ENCODE measurements around the gene NAT10.

Gene NAT10

DNA sequence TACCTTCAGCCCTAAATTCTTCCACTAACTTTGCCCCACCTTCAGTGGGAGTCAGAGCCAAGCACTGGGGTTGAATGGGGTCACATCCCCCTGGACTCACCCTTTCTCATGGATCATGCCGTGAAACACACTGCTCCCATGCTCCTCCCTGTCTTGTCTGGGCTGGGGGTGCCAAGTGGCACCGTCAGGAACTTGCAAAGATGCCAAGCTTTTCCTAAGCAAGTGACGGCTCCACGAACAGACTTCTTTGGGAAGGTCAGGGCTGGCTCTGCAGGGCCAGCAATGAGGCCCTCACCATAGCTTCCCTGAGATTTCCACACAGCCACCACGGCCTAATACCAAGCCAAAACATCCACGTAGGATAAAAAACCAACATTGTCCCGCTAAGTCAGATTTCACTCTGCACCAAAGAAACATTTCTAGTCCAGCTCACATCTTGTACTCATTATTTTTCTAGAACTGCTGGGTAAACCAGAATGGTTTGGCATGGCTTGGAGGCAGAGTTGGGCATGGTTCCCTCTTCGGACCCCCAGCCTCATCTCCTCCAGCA, 76.5 kb downstream of the NAT10 start:
- no peak for DNase-seq (ENCODE audit: low spot score in 2 of 2)
- no peaks in the 10 kb centered on the region for H3K27me3 Mint-ChIP-seq
- no peak for ATAC-seq (replicated peaks; ENCODE audit: extremely low read depth, poor library complexity, severe bottlenecking)
- H3K9me3 Mint-ChIP-seq, result no peaks in the 10 kb centered on the region
- no peak overlapping the region for H3K4me3 Mint-ChIP-seq
- no peaks in the 10 kb centered on the region for H3K36me3 Mint-ChIP-seq (ENCODE audit: insufficient read depth)
- no peak overlapping the region for H3K27ac Mint-ChIP-seq (ENCODE audit: low read depth)
- H3K4me1 Mint-ChIP-seq, result no peaks in the 10 kb centered on the region

DNA sequence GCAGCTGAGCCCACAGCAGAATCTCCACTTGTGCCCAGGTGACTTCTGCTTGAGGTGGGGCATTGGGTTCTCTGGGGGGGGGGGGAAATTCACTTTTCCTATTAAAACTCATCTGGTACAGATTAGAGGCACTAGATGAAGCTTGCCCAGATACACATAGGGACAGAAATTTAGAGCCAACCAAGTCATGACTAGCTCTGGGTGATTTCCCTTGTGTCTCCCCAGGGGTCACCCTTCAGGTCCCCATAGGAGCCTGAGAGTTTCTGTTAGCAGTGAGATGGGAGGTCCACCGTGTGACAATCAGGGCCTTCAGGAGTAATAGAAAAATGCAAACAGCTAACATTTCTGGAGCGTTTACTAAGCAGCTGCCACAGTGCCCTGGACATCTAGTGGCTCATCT, 77.0 kb downstream of the NAT10 start:
- DNase-seq (ENCODE audit: low spot score in 2 of 2) (no peak), ATAC-seq (replicated peaks; ENCODE audit: extremely low read depth, poor library complexity, severe bottlenecking) (no peak)
- Mint-ChIP-seq H3K9me3 (no peaks in the 10 kb centered on the region), H3K27me3 (no peaks in the 10 kb centered on the region), H3K4me3 (no peak overlapping the region), H3K4me1 (no peaks in the 10 kb centered on the region), H3K27ac (ENCODE audit: low read depth) (no peak overlapping the region), H3K36me3 (ENCODE audit: insufficient read depth) (no peaks in the 10 kb centered on the region)

DNA sequence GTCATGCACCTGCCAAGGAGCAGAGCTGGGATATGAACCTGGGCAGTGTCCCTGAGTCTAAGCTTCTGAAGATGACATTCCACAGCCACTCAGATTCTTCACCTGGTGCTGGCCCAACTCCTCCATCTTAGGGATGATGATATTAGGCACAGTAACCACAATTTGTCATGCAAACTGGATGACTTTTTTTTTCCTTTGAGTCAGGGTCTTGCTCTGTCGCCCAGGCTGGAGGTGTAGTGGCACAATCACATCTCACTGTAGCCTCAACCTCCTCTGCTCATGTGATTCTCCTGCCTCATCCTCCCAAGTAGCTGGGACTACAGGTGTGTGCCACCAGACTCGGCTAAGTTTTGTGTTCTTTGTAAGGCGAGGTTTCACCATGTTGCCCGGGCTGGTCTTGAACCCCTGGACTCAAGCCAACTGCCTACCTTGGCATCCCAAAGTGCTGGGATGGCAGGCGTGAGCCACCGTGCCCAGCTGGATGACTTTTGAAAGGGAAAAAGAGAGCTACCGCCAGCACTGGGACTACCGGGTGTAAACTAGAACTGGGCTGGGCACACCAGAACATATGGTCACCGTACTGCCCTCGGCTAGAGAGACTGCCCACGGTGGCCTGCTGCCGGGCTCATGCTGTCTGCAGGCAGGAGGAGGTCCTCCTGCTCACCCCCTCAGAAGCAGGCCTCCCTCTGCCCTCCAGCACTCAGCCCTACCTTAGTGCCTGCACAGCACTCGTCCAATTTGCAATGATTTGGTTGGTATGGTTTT, 77.7 kb downstream of the NAT10 start:
- Mint-ChIP-seq H3K4me1 (no peaks in the 10 kb centered on the region), H3K36me3 (ENCODE audit: insufficient read depth) (no peaks in the 10 kb centered on the region), H3K9me3 (no peaks in the 10 kb centered on the region), H3K4me3 (no peak overlapping the region), H3K27me3 (no peaks in the 10 kb centered on the region), H3K27ac (ENCODE audit: low read depth) (no peak overlapping the region)
- no peak for ATAC-seq (replicated peaks; ENCODE audit: extremely low read depth, poor library complexity, severe bottlenecking)
- DNase-seq (ENCODE audit: low spot score in 2 of 2), result no peak

DNA sequence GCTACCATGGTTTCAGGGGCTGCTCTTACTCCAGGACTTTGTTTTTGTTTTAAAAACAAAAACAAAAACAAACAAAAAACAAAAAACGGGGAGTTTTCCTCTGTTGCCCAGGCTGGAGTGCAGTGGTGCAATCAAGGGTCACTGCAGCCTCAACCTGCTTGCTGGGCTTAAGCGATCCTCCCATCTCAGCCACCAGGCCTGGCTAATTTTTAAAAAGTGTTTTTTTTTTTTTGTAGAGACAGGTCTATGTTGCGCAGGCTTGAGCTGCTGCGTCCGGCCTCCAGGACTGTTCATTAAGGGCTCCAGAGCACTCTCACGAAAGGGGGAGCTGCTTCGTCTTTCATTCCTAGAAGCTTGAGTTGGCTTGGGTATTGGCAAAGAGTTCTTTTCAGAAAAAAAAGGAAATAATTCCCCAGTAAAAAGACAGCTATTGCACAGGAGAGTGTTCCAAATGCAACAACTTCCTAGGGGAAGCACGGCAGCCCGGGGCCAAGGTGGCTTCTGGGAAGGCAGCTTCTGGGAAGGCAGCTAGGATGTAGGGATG, 78.5 kb downstream of the NAT10 start:
- no peaks in the 10 kb centered on the region for H3K9me3 Mint-ChIP-seq
- no peaks in the 10 kb centered on the region for H3K27me3 Mint-ChIP-seq
- H3K36me3 Mint-ChIP-seq (ENCODE audit: insufficient read depth), result no peaks in the 10 kb centered on the region
- no peak overlapping the region for H3K27ac Mint-ChIP-seq (ENCODE audit: low read depth)
- no peak overlapping the region for H3K4me3 Mint-ChIP-seq
- no peak for DNase-seq (ENCODE audit: low spot score in 2 of 2)
- no peak for ATAC-seq (replicated peaks; ENCODE audit: extremely low read depth, poor library complexity, severe bottlenecking)
- no peaks in the 10 kb centered on the region for H3K4me1 Mint-ChIP-seq

DNA sequence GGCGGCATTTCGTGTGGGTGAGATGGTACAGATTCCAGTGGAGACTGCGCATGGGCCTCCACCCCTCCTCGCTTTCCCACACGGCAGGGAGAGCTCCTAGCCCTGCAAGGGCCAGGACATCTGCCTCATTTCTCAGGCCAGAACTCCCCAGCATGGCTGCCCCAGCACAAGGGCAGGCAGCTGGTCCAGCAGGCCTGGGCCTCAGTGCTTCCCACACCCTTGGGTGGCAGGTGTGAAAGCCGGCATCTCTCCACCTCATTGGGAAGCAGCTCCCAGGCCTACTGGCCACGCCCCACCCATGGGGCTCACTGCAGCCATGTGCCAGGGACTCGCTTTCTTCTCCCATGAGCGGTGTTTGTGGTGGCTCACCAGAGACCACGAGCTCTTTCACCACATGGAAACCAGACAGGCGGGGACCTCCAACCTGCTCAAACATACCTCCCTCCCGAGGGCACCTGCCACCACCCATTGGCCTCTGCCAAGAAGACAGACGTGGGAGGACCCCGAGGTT, 79.1 kb downstream of the NAT10 start:
- DNase-seq (ENCODE audit: low spot score in 2 of 2), result no peak
- Mint-ChIP-seq H3K27me3 (no peaks in the 10 kb centered on the region), H3K4me3 (no peak overlapping the region), H3K4me1 (no peaks in the 10 kb centered on the region), H3K27ac (ENCODE audit: low read depth) (no peak overlapping the region), H3K9me3 (no peaks in the 10 kb centered on the region), H3K36me3 (ENCODE audit: insufficient read depth) (no peaks in the 10 kb centered on the region)
- no peak for ATAC-seq (replicated peaks; ENCODE audit: extremely low read depth, poor library complexity, severe bottlenecking)

DNA sequence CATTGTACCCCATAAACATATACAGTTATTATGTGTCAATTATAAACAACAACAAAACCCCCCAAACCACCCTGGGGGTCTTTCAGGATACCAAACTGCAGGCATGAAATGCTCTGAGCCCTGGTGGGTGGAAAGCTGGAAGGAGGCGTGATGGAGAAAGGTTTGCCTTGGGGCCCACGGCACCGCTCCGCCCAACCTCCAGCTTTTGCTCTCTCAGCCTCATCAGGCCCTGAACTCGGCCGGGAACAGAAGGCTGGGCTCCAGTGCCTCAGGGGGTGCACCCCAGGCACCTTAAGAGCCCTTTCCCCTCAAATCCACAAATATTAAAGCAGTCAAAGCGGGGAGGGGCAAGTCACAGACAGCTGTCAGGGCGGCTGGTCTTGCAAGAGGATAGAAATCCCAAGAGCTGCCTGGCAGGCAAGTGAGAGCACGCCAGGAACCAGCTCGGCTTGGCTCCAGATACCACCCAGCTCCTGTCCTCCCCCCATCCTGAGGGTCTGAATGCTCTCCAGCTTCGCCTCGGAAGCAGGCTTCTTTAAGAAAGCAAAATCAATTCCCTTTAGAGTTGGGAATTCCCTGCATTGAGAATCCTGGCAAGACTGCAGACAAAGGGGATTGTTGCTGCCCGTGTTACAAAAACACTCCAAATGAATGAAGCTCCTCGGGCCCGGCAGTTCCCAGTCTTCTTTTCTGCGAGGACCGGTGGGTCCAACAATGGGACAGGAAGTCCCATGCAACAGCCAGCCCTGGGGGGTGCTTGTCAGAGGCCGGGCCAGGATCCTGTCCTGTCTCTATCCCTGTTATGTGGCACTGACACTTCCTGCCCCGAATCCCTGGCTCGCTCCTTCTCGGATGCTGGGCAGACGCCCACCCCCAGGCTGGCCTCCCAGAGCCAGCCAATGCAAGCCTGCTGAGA, 80.8 kb downstream of the NAT10 start:
- Mint-ChIP-seq H3K4me3 (no peak overlapping the region), H3K9me3 (no peaks in the 10 kb centered on the region), H3K36me3 (ENCODE audit: insufficient read depth) (no peaks in the 10 kb centered on the region), H3K27ac (ENCODE audit: low read depth) (no peak overlapping the region), H3K4me1 (no peaks in the 10 kb centered on the region), H3K27me3 (no peaks in the 10 kb centered on the region)
- DNase-seq (ENCODE audit: low spot score in 2 of 2) (no peak), ATAC-seq (replicated peaks; ENCODE audit: extremely low read depth, poor library complexity, severe bottlenecking) (no peak)

DNA sequence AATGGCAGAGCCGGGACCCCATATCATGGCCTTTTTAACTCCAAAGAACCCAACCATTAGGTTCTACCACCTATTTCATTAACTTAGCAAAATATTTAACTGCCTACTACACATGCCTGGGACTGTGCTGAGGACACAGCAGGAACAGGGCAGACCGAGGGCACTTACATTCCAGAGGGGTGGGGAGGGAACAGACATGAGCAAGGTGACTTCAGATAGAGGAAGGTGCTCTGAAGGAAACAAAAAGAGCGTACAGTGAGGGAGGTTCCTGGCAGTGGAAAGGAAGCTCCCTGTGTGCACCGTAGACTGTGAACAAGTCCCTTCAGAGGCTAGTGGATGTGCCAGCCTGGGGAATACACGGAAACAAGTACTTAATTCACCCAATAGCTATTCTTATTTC, 82.8 kb downstream of the NAT10 start:
- H3K27me3 Mint-ChIP-seq, result no peaks in the 10 kb centered on the region
- H3K36me3 Mint-ChIP-seq (ENCODE audit: insufficient read depth), result no peaks in the 10 kb centered on the region
- DNase-seq (ENCODE audit: low spot score in 2 of 2) (no peak), ATAC-seq (replicated peaks; ENCODE audit: extremely low read depth, poor library complexity, severe bottlenecking) (no peak)
- H3K4me3 Mint-ChIP-seq, result no peak overlapping the region
- no peak overlapping the region for H3K27ac Mint-ChIP-seq (ENCODE audit: low read depth)
- no peaks in the 10 kb centered on the region for H3K9me3 Mint-ChIP-seq
- no peaks in the 10 kb centered on the region for H3K4me1 Mint-ChIP-seq

DNA sequence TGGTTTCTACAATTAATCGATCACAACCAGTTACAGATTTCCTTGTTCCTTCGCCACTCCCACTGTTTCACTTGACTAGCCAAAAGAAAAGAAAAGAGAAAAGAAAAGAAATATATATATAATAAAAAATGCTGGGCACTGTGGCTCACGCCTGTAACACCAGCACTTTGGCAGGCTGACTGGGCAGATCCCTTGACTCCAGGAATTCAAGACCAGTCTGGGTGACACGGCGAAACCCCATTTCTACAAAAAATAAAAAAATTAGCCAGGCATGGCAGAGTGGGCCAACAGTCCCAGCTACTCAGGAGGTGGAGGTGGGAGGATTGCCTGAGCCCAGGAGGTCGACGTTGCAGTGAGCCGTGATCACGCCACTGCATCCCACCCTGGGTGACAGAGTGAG, 83.8 kb downstream of the NAT10 start:
- H3K36me3 Mint-ChIP-seq (ENCODE audit: insufficient read depth), result no peaks in the 10 kb centered on the region
- H3K27ac Mint-ChIP-seq (ENCODE audit: low read depth), result no peak overlapping the region
- DNase-seq (ENCODE audit: low spot score in 2 of 2) (no peak), ATAC-seq (replicated peaks; ENCODE audit: extremely low read depth, poor library complexity, severe bottlenecking) (no peak)
- no peaks in the 10 kb centered on the region for H3K9me3 Mint-ChIP-seq
- H3K4me1 Mint-ChIP-seq, result no peaks in the 10 kb centered on the region
- no peak overlapping the region for H3K4me3 Mint-ChIP-seq
- H3K27me3 Mint-ChIP-seq, result no peaks in the 10 kb centered on the region

DNA sequence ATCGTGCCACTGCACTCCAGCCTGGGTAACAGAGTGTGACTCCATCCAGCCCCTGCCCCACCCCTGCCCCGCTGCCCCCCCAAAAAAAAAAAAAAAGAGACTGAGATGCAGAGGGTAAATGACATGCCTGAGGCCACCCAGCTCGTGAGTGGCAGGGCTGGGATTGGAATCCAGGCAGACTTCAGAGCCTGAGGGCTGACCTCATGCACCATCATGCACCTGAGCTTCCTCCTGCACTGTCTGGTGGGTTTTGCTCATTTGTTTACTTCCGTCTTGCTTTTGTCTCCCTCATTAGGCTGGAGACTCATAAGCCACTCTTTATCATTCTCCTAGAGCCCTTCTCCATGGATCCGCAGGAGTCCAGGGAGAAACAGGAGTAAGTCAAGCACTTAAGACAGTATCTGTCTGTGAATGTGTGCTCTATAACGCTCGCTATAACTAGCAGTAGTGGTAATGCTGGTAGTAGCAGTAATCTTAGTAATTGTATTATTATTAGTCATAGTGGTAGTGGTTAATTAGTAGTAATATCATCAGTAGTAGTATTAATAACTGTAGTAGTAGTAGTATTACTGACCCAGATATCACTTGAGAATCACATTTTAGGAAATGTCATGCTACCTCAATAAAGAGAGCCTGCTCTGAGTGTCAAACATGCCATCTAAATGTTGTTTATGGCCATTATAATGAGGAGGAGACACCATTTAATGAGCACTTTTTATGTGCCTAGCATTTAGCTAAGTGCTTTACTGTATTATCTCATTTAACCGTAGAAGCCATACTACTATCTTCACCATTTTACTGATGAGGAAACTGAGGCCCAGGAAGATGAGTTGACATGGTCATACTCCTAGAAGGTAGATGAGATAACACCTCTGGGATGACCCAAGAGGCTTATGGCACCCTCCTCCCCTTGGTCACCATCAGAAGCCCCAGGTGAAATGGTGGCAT, 85.0 kb downstream of the NAT10 start:
- DNase-seq (ENCODE audit: low spot score in 2 of 2) (no peak), ATAC-seq (replicated peaks; ENCODE audit: extremely low read depth, poor library complexity, severe bottlenecking) (no peak)
- H3K27me3 Mint-ChIP-seq, result no peaks in the 10 kb centered on the region
- H3K4me3 Mint-ChIP-seq, result no peak overlapping the region
- H3K36me3 Mint-ChIP-seq (ENCODE audit: insufficient read depth), result no peaks in the 10 kb centered on the region
- no peaks in the 10 kb centered on the region for H3K4me1 Mint-ChIP-seq
- no peaks in the 10 kb centered on the region for H3K9me3 Mint-ChIP-seq
- H3K27ac Mint-ChIP-seq (ENCODE audit: low read depth), result no peak overlapping the region

DNA sequence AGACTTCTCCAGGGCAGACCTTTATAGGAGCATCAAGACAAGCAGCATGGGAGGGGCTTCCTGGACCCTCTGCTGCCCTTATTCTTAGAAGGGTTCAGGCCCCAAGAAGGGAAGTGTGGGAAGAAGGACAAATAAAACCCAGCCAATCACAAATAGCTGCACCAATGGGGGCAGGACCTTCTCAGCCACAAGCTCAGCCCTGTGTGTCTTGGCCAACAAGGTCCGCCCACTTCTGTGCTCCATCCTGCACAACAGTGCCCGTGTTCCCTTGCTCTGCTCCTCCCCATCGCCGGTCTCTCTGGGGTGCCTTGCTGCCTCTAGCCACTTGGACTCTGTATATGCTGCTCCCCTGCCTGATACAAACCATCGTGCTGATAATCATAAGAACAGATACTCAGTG, 86.1 kb downstream of the NAT10 start:
- H3K27ac Mint-ChIP-seq (ENCODE audit: low read depth), result no peak overlapping the region
- H3K27me3 Mint-ChIP-seq, result no peaks in the 10 kb centered on the region
- no peak for DNase-seq (ENCODE audit: low spot score in 2 of 2)
- H3K4me3 Mint-ChIP-seq, result no peak overlapping the region
- H3K4me1 Mint-ChIP-seq, result no peaks in the 10 kb centered on the region
- ATAC-seq (replicated peaks; ENCODE audit: extremely low read depth, poor library complexity, severe bottlenecking), result no peak
- H3K36me3 Mint-ChIP-seq (ENCODE audit: insufficient read depth), result no peaks in the 10 kb centered on the region
- H3K9me3 Mint-ChIP-seq, result no peaks in the 10 kb centered on the region

DNA sequence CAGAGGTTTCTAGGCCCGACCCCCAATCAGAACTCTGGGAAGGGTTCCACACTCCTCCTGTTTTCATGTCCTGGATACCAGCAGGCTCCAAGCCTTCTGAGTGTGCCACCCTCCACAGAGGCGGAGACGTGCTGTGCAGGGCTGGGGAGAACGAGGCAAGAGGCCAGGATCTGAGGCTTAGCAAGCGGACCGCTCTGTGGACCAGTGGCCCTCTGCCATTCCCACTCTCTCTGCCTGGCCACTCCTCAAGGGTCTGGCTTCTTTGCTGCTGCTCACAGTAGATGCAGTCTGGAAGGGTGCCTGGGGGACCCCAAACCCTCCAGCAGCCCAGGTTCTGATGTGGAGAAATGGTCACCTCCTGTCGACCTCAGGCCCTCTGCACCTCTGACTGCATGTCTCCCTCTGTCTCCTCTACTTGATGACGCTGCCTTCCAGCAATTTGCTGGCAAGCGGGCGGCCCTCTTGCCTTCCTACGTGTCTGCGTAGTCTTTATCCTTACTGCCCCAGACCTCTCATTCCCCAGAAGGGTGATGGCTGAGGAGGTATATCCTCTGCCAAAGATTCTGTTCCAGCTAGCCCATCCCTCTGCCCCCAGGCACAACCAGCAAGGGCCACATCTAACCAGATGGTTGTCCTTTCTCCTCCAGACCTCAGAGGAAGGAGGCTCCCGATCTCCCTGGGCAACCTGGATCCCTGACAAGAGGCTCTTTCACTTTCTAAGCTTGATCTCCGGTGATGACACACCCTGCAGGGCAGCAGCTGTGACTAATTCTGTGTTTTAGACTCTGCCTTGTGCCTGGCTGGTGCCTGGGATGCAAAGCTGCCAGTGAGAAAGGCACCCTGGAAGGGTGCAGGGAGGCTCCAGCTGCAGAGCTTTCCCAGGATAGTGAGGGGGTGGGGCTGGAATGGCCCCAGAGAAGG, 87.3 kb downstream of the NAT10 start:
- no peak overlapping the region for H3K4me3 Mint-ChIP-seq

More for the DNA sequence above, 87.3 kb downstream of the NAT10 start:
- H3K9me3 Mint-ChIP-seq, result no peaks in the 10 kb centered on the region
- H3K4me1 Mint-ChIP-seq, result no peaks in the 10 kb centered on the region
- H3K27me3 Mint-ChIP-seq, result no peaks in the 10 kb centered on the region
- ATAC-seq (replicated peaks; ENCODE audit: extremely low read depth, poor library complexity, severe bottlenecking) (no peak), DNase-seq (ENCODE audit: low spot score in 2 of 2) (no peak)
- H3K27ac Mint-ChIP-seq (ENCODE audit: low read depth), result no peak overlapping the region
- peaks cover 2% of the 10 kb centered on the region for H3K36me3 Mint-ChIP-seq (ENCODE audit: insufficient read depth)

All from central memory CD8-positive, alpha-beta T cell (primary cell).